22Rv1 (cell line): ENCODE measurements around the gene ATP13A2.

Experiments
- ZFX ChIP-seq: fragments of 450-650 bp; IDR thresholded peaks from 2 replicates; pipeline ENCODE4 v1.6.1; 2017; ENCODE audit warnings: antibody characterized with exemption, borderline replicate concordance
- TF ChIP-seq, protein P1 (sequence below): fragments of 450-650 bp; IDR thresholded peaks from 2 replicates; pipeline ENCODE4 v1.5.1; 2017; ENCODE audit warnings: mild to moderate bottlenecking

- TF ChIP-seq, protein P1, sequence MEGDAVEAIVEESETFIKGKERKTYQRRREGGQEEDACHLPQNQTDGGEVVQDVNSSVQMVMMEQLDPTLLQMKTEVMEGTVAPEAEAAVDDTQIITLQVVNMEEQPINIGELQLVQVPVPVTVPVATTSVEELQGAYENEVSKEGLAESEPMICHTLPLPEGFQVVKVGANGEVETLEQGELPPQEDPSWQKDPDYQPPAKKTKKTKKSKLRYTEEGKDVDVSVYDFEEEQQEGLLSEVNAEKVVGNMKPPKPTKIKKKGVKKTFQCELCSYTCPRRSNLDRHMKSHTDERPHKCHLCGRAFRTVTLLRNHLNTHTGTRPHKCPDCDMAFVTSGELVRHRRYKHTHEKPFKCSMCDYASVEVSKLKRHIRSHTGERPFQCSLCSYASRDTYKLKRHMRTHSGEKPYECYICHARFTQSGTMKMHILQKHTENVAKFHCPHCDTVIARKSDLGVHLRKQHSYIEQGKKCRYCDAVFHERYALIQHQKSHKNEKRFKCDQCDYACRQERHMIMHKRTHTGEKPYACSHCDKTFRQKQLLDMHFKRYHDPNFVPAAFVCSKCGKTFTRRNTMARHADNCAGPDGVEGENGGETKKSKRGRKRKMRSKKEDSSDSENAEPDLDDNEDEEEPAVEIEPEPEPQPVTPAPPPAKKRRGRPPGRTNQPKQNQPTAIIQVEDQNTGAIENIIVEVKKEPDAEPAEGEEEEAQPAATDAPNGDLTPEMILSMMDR: no peak
- TF ChIP-seq ZFX: no peak
Measured at GRCh38 chr1:16955186-16955585, 56.5 kb downstream of the ATP13A2 start.
